Smooth muscle cell (in vitro differentiated cells): ENCODE measurements around the gene ARAP3. TPM values are rescaled to one million over a fixed set of nuclear protein-coding genes. Genes with fewer than 3 reads are reported as not detected.
A peak's percentile ranks its signal among the peaks of the same experiment; 100 is the strongest.

Experiments
- DNase-seq: peaks from one replicate; lab custom pipeline; 2025; ENCODE audit not compliant: unreplicated experiment; lab: John Stamatoyannopoulos, UW
- H2AFZ ChIP-seq: fragments of 200-600 bp; sonication (generic); 2 replicates; pipeline ENCODE4 v1.6.0; 2016; ENCODE audit warnings: antibody characterized with exemption, low read depth, mild to moderate bottlenecking
- H3F3A ChIP-seq: fragments of 200-600 bp; sonication (generic); 2 replicates; pipeline ENCODE4 v1.6.0; 2017; ENCODE audit warnings: antibody characterized with exemption, low read depth
- H3K27ac ChIP-seq: fragments of 200-600 bp; sonication (generic); 2 replicates; pipeline ENCODE4 v1.5.1; 2016; ENCODE audit warnings: low read depth, mild to moderate bottlenecking
- H3K27me3 ChIP-seq: fragments of 200-600 bp; sonication (generic); 2 replicates; pipeline ENCODE4 v1.6.1; 2016; ENCODE audit warnings: low read depth, mild to moderate bottlenecking
- H3K36me3 ChIP-seq: fragments of 200-600 bp; sonication (generic); 2 replicates; pipeline ENCODE4 v1.5.1; 2016; ENCODE audit warnings: low read depth
- H3K4me1 ChIP-seq: fragments of 200-600 bp; sonication (generic); 2 replicates; pipeline ENCODE4 v1.5.1; 2016; ENCODE audit warnings: low read depth
- H3K4me2 ChIP-seq: fragments of 200-600 bp; sonication (generic); 2 replicates; pipeline ENCODE4 v1.6.0; 2016; ENCODE audit warnings: mild to moderate bottlenecking
- H3K4me3 ChIP-seq: fragments of 200-600 bp; sonication (generic); 2 replicates; pipeline ENCODE4 v1.5.1; 2016; ENCODE audit warnings: mild to moderate bottlenecking
- H3K79me2 ChIP-seq: fragments of 200-600 bp; sonication (generic); 2 replicates; pipeline ENCODE4 v1.6.0; 2016; ENCODE audit warnings: low read depth, mild to moderate bottlenecking
- H3K9ac ChIP-seq: fragments of 200-600 bp; sonication (generic); 2 replicates; pipeline ENCODE4 v1.6.0; 2016; ENCODE audit warnings: low read depth
- H3K9me3 ChIP-seq: fragments of 200-600 bp; sonication (generic); replicated peaks from 2 replicates; pipeline ENCODE4 v1.5.1; 2016; ENCODE audit warnings: low read depth
- H4K20me1 ChIP-seq: fragments of 200-600 bp; sonication (generic); 2 replicates; pipeline ENCODE4 v1.6.0; 2016; ENCODE audit warnings: low read depth
- WGBS: methylation state at CpG from one replicate; pipeline ENCODE4 v1.1.7; 2016; ENCODE audit warnings: low lambda C conversion rate; 5-methylcytosine and 5-hydroxymethylcytosine counted together
- polyA plus RNA-seq: library from polyadenylated mRNA; unstranded; fragments of >200 nt; fragmentation: Nextera tagmentation; extraction: Ambion mirVana; gene quantifications from 2 replicates; pipeline ENCODE4 v1.2.1, GENCODE V29; 2016
- total RNA-seq: library from RNA; depleted of rRNA; stranded (reverse); fragments of >200 nt; gene quantifications from 2 replicates; pipeline ENCODE4 v1.2.3, GENCODE V29; 2014
- TF ChIP-seq, protein P1 (sequence below): fragments of 200-600 bp; sonication (generic); IDR thresholded peaks from 2 replicates; pipeline ENCODE4 v1.5.1; 2017; ENCODE audit warnings: borderline replicate concordance, mild to moderate bottlenecking, antibody characterized with exemption; ENCODE audit not compliant: insufficient read depth, poor library complexity, severe bottlenecking

ARAP3 gene
- total and polyA plus RNA-seq, 2 experiments from 2014 or later = 9.4 to 11.1 TPM

DNA sequence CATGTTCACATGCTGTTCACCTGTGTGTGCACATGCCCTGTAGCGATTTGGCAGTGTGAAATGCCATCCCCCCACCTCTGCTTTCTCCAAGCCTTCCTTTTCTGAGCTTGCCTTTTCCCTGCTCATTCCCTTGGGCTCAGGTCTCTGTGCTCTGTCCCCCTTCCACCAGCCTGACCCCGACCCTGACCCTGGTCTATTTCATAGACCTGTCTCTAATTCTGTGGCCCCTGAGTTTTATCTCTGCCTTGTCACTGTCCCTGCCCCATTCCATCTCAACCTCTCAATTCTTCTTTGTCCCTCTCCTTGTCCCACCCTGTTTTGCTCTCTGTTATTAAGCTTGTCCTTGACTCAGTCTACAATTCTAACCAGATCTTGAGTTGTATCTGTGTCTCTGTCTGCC, 735 bp downstream of the ARAP3 start:
- no peak for DNase-seq
- peak overlapping the region; percentile 76 for H3K4me2 ChIP-seq
- H3K27ac ChIP-seq = peak overlapping the region; percentile 90
- H3K4me1 ChIP-seq = peaks cover 27% of the 10 kb centered on the region
- H3K27me3 ChIP-seq = no peaks in the 10 kb centered on the region
- TF ChIP-seq, protein P1, sequence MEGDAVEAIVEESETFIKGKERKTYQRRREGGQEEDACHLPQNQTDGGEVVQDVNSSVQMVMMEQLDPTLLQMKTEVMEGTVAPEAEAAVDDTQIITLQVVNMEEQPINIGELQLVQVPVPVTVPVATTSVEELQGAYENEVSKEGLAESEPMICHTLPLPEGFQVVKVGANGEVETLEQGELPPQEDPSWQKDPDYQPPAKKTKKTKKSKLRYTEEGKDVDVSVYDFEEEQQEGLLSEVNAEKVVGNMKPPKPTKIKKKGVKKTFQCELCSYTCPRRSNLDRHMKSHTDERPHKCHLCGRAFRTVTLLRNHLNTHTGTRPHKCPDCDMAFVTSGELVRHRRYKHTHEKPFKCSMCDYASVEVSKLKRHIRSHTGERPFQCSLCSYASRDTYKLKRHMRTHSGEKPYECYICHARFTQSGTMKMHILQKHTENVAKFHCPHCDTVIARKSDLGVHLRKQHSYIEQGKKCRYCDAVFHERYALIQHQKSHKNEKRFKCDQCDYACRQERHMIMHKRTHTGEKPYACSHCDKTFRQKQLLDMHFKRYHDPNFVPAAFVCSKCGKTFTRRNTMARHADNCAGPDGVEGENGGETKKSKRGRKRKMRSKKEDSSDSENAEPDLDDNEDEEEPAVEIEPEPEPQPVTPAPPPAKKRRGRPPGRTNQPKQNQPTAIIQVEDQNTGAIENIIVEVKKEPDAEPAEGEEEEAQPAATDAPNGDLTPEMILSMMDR = no peak
- WGBS = 36% methylated on average over 2 of the region's 2 CpGs
- no peaks in the 10 kb centered on the region for H3K79me2 ChIP-seq
- H3K4me3 ChIP-seq = peak overlapping the region; percentile 45
- H3K9me3 ChIP-seq = no peaks in the 10 kb centered on the region
- no peaks in the 10 kb centered on the region for H3K36me3 ChIP-seq
- H3F3A ChIP-seq = peaks cover 5% of the 10 kb centered on the region
- peak overlapping the region; percentile 46 for H3K9ac ChIP-seq
- no peaks in the 10 kb centered on the region for H4K20me1 ChIP-seq
- peak overlapping the region; percentile 13 for H2AFZ ChIP-seq

- Histone ChIP-seq H3K9ac (peak overlapping the region; percentile 46), H3K79me2 (no peaks in the 10 kb centered on the region), H4K20me1 (no peaks in the 10 kb centered on the region), H3K9me3 (no peaks in the 10 kb centered on the region), H3K4me2 (peak overlapping the region; percentile 76), H3K27me3 (no peaks in the 10 kb centered on the region), H3K36me3 (no peaks in the 10 kb centered on the region), H3K4me1 (peaks cover 27% of the 10 kb centered on the region), H3K4me3 (peak overlapping the region; percentile 45), H2AFZ (no peak overlapping the region), H3F3A (peaks cover 5% of the 10 kb centered on the region), H3K27ac (peak overlapping the region; percentile 90)
- DNase-seq = no peak
- TF ChIP-seq, protein P1 = no peak
- 14% methylated on average over 5 of the region's 6 CpGs for WGBS
These were observed 1.3 kb downstream of the ARAP3 start for GRCh38 chr5:141680751-141681201.

GRCh38 chr5:141680178-141680577, 1.9 kb downstream of the ARAP3 start:
- Histone ChIP-seq H4K20me1 (no peaks in the 10 kb centered on the region), H3K4me2 (peak overlapping the region; percentile 76), H3K9me3 (no peaks in the 10 kb centered on the region), H3K36me3 (no peaks in the 10 kb centered on the region), H3K27ac (peak overlapping the region; percentile 90), H2AFZ (no peak overlapping the region), H3K4me3 (no peak overlapping the region), H3K27me3 (no peaks in the 10 kb centered on the region), H3F3A (peaks cover 5% of the 10 kb centered on the region), H3K79me2 (no peaks in the 10 kb centered on the region), H3K4me1 (peaks cover 27% of the 10 kb centered on the region), H3K9ac (no peak overlapping the region)
- no peak for DNase-seq
- WGBS = 96% methylated on average over 10 of the region's 16 CpGs
- TF ChIP-seq, protein P1 = no peak

GRCh38 chr5:141677415-141677814, 4.6 kb downstream of the ARAP3 start:
- DNase-seq = no peak
- Histone ChIP-seq H3K4me2 (no peak overlapping the region), H3K4me1 (peaks cover 16% of the 10 kb centered on the region), H3K9me3 (no peaks in the 10 kb centered on the region), H3K27ac (no peak overlapping the region), H3K36me3 (no peaks in the 10 kb centered on the region), H2AFZ (no peak overlapping the region), H3K4me3 (no peak overlapping the region), H3K27me3 (no peaks in the 10 kb centered on the region), H4K20me1 (no peaks in the 10 kb centered on the region), H3F3A (no peaks in the 10 kb centered on the region), H3K9ac (no peak overlapping the region), H3K79me2 (no peaks in the 10 kb centered on the region)
- TF ChIP-seq, protein P1 = peak; percentile 24
